ENCODE data around the gene APCDD1.

GRCh38 chr18:10457128-10457527 lies 2.7 kb downstream of the APCDD1 start:
- TF ChIP-seq, protein P1, sequence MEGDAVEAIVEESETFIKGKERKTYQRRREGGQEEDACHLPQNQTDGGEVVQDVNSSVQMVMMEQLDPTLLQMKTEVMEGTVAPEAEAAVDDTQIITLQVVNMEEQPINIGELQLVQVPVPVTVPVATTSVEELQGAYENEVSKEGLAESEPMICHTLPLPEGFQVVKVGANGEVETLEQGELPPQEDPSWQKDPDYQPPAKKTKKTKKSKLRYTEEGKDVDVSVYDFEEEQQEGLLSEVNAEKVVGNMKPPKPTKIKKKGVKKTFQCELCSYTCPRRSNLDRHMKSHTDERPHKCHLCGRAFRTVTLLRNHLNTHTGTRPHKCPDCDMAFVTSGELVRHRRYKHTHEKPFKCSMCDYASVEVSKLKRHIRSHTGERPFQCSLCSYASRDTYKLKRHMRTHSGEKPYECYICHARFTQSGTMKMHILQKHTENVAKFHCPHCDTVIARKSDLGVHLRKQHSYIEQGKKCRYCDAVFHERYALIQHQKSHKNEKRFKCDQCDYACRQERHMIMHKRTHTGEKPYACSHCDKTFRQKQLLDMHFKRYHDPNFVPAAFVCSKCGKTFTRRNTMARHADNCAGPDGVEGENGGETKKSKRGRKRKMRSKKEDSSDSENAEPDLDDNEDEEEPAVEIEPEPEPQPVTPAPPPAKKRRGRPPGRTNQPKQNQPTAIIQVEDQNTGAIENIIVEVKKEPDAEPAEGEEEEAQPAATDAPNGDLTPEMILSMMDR (IDR thresholded peaks at IDR 0.05; ENCODE audit: low read depth, low read length, poor library complexity, severe bottlenecking): no peak
- no peak for TF ChIP-seq EZH2phosphoT487 (IDR thresholded peaks at IDR 0.05; ENCODE audit: borderline replicate concordance, low read length)
